H1 (cell line): ENCODE results near the gene STX17. TPM values are rescaled to one million over a fixed set of nuclear protein-coding genes. Genes with fewer than 3 reads are reported as not detected.

Experiments
- CTCF ChIA-PET: fragments of 300-600 bp; sonication (Branson Sonifier 250); formaldehyde crosslinking; loops from one replicate; lab custom pipeline; 2021; ENCODE audit not compliant: partially characterized antibody; lab: Charles Lee
- POLR2A ChIA-PET: fragments of 300-600 bp; sonication (Branson Sonifier 250); formaldehyde crosslinking; loops from one replicate; lab custom pipeline; 2021; ENCODE audit warnings: inconsistent platforms; ENCODE audit not compliant: partially characterized antibody; lab: Charles Lee
- DNase-seq, 2 experiments: peaks; one replicate each; pipeline versions ENCODE4 v3.0.0 to v3.0.0-alpha.2; 2010 to 2022; ENCODE audit warnings: low spot score in 2 of 2, low read depth in 1 of 2, mixed read lengths in 1 of 2
- FAIRE-seq: peaks from 2 replicates; lab custom pipeline; 2011; peaks lifted over from hg19 to GRCh38; lab: Jason Lieb, UNC
- H2AFZ ChIP-seq: 2 replicates; pipeline ENCODE4 v1.8.1; 2012; ENCODE audit warnings: low read length, inconsistent platforms
- H2AK5ac ChIP-seq: 2 replicates; pipeline ENCODE4 v1.6.1; 2013; ENCODE audit warnings: low read depth, low read length
- H2BK120ac ChIP-seq: replicated peaks from 2 replicates; pipeline ENCODE3; 2013; ENCODE audit warnings: low read depth, low read length, inconsistent platforms
- H2BK12ac ChIP-seq: 2 replicates; pipeline ENCODE4 v1.6.1; 2013; ENCODE audit warnings: low read depth, low read length
- H2BK15ac ChIP-seq: 2 replicates; pipeline ENCODE4 v1.6.1; 2013; ENCODE audit warnings: low read length
- H2BK20ac ChIP-seq: 2 replicates; pipeline ENCODE4 v1.6.1; 2013; ENCODE audit warnings: low read length
- H2BK5ac ChIP-seq: 2 replicates; pipeline ENCODE4 v1.6.1; 2013; ENCODE audit warnings: low read depth, low read length
- H3K14ac ChIP-seq: 2 replicates; pipeline ENCODE4 v1.6.1; 2013; ENCODE audit warnings: inconsistent platforms; ENCODE audit not compliant: insufficient read length
- H3K18ac ChIP-seq: 2 replicates; pipeline ENCODE4 v1.6.1; 2013; ENCODE audit warnings: low read length; ENCODE audit errors: extremely low read depth
- H3K23ac ChIP-seq: 2 replicates; pipeline ENCODE4 v1.6.1; 2013; ENCODE audit warnings: inconsistent platforms; ENCODE audit not compliant: insufficient read length
- H3K23me2 ChIP-seq: 2 replicates; pipeline ENCODE4 v1.6.1; 2013; ENCODE audit warnings: low read depth, low read length
- H3K27ac ChIP-seq: 2 replicates; pipeline ENCODE4 v1.6.1; 2011; ENCODE audit warnings: low read depth, low read length, inconsistent platforms
- H3K27me3 ChIP-seq, 4 experiments: replicated peaks in 1 of 4; 1 replicate in 1 of 4; 2 replicates in 3 of 4; pipeline versions ENCODE4 v1.6.1 to v1.8.1; 2011 to 2013; ENCODE audit warnings: low read length in 3 of 4, mild to moderate bottlenecking in 3 of 4, inconsistent platforms in 2 of 4, mixed read lengths in 2 of 4, moderate library complexity in 1 of 4; ENCODE audit not compliant: control insufficient read depth in 3 of 4, insufficient read depth in 3 of 4; ENCODE audit errors: extremely low read depth in 1 of 4
- H3K36me3 ChIP-seq, 4 experiments: 2 replicates each; pipeline versions ENCODE4 v1.6.1 to v1.8.1; 2011 to 2013; ENCODE audit warnings: mild to moderate bottlenecking in 4 of 4, low read length in 3 of 4, moderate library complexity in 2 of 4, control low read depth in 1 of 4, inconsistent platforms in 1 of 4; ENCODE audit not compliant: insufficient read depth in 4 of 4, control insufficient read depth in 2 of 4
- H3K4ac ChIP-seq: replicated peaks from 2 replicates; pipeline ENCODE3; 2013; ENCODE audit warnings: low read length, low read depth, mixed read lengths, inconsistent platforms; ENCODE audit not compliant: insufficient read length
- H3K4me1 ChIP-seq, 4 experiments: replicated peaks in 1 of 4; 1 replicate in 1 of 4; 2 replicates in 3 of 4; pipeline versions ENCODE4 v1.6.1 to v1.8.1; 2011 to 2013; ENCODE audit warnings: low read length in 3 of 4, inconsistent platforms in 2 of 4, mixed read lengths in 1 of 4; ENCODE audit not compliant: insufficient read depth in 4 of 4, control insufficient read depth in 3 of 4
- H3K4me2 ChIP-seq, 2 experiments: 2 replicates each; pipeline versions ENCODE4 v1.6.1 to v1.8.1; 2011 to 2013; ENCODE audit warnings: low read depth in 2 of 2, low read length in 2 of 2, control low read depth in 1 of 2, inconsistent platforms in 1 of 2, mild to moderate bottlenecking in 1 of 2; ENCODE audit not compliant: insufficient read depth in 1 of 2
- H3K4me3 ChIP-seq, 4 experiments: fragments of 200-600, 300-600 bp in 1 of 4; sonication (generic), shearing (Covaris generic), sonication (Bioruptor Twin) in 1 of 4; 2 replicates each; pipeline versions ENCODE4 v1.5.1 to v1.8.1; 2011 to 2016; ENCODE audit warnings: low read length in 4 of 4, low read depth in 3 of 4, control low read depth in 2 of 4, inconsistent platforms in 2 of 4, mild to moderate bottlenecking in 2 of 4, mixed read lengths in 1 of 4, moderate library complexity in 1 of 4; ENCODE audit not compliant: insufficient read depth in 2 of 4; ENCODE audit errors: extremely low read depth in 1 of 4
- H3K56ac ChIP-seq: replicated peaks from 2 replicates; pipeline ENCODE3; 2013; ENCODE audit warnings: low read depth, mild to moderate bottlenecking, mixed read lengths, low read length, inconsistent platforms; ENCODE audit not compliant: insufficient read length
- H3K79me1 ChIP-seq: 2 replicates; pipeline ENCODE4 v1.6.1; 2013; ENCODE audit warnings: low read depth, low read length, control low read depth
- H3K79me2 ChIP-seq, 2 experiments: 2 replicates each; pipeline versions ENCODE4 v1.6.1 to v1.8.1; 2012 to 2013; ENCODE audit warnings: low read length in 2 of 2, mild to moderate bottlenecking in 2 of 2, inconsistent platforms in 1 of 2; ENCODE audit not compliant: insufficient read depth in 2 of 2, control insufficient read depth in 1 of 2
- H3K9ac ChIP-seq, 4 experiments: replicated peaks in 1 of 4; 1 replicate in 1 of 4; 2 replicates in 3 of 4; pipeline versions ENCODE4 v1.6.1 to v1.8.1; 2011 to 2013; ENCODE audit warnings: low read depth in 3 of 4, low read length in 3 of 4, control low read depth in 2 of 4, mild to moderate bottlenecking in 2 of 4, moderate library complexity in 2 of 4, inconsistent platforms in 1 of 4; ENCODE audit errors: extremely low read depth in 1 of 4
- H3K9me3 ChIP-seq, 2 experiments: 2 replicates each; pipeline versions ENCODE4 v1.6.1 to v1.8.1; 2012 to 2013; ENCODE audit warnings: mild to moderate bottlenecking in 2 of 2, moderate library complexity in 2 of 2, control low read depth in 1 of 2, inconsistent platforms in 1 of 2, low read depth in 1 of 2, low read length in 1 of 2, mixed read lengths in 1 of 2; ENCODE audit not compliant: insufficient read depth in 2 of 2
- H4K20me1 ChIP-seq, 2 experiments: replicated peaks in 1 of 2; 2 replicates each; pipeline versions ENCODE3 to v1.8.1; 2011 to 2013; ENCODE audit warnings: inconsistent platforms in 2 of 2, low read length in 2 of 2, mild to moderate bottlenecking in 1 of 2; ENCODE audit not compliant: insufficient read depth in 2 of 2, control insufficient read depth in 1 of 2
- H4K5ac ChIP-seq: 2 replicates; pipeline ENCODE4 v1.6.1; 2013; ENCODE audit warnings: low read length, low read depth, mixed read lengths, inconsistent platforms; ENCODE audit not compliant: insufficient read length
- H4K8ac ChIP-seq: 2 replicates; pipeline ENCODE4 v1.8.0; 2013; ENCODE audit warnings: mild to moderate bottlenecking, moderate library complexity, low read length, inconsistent platforms; ENCODE audit not compliant: insufficient read depth; ENCODE audit errors: extremely low read depth
- H4K91ac ChIP-seq: replicated peaks from 2 replicates; pipeline ENCODE3; 2013; ENCODE audit warnings: low read length, mixed read lengths, inconsistent platforms; ENCODE audit not compliant: insufficient read length
- BACH1 ChIP-seq: IDR thresholded peaks from 2 replicates; pipeline ENCODE4 v1.6.1; 2012; ENCODE audit warnings: low read length, improper control_type of control experiment
- RAD21 ChIP-seq, 2 experiments: IDR thresholded peaks in 1 of 2; conservative IDR thresholded peaks in 1 of 2; 2 replicates each; pipeline ENCODE4 v1.6.1; 2011; ENCODE audit warnings: low read depth in 2 of 2, low read length in 2 of 2, improper control_type of control experiment in 1 of 2, inconsistent platforms in 1 of 2, mild to moderate bottlenecking in 1 of 2, moderate library complexity in 1 of 2
- WGBS, 2 experiments: shearing (Covaris generic) in 1 of 2; methylation state at CpG; one replicate each; pipeline versions ENCODE4 v1.1.6 to v1.1.7; 2013 to 2015; ENCODE audit warnings: low lambda C conversion rate in 2 of 2, mixed read lengths in 2 of 2, inconsistent platforms in 1 of 2, low coverage in 1 of 2, missing lambda C conversion rate in 1 of 2; ENCODE audit not compliant: insufficient replicate concordance in 2 of 2, insufficient coverage in 1 of 2, insufficient read length in 1 of 2; ENCODE audit errors: extremely low coverage in 1 of 2, missing lambda C conversion rate in 1 of 2; 5-methylcytosine and 5-hydroxymethylcytosine counted together
- polyA plus RNA-seq, 7 experiments: library from polyadenylated mRNA; depleted of rRNA in 3 of 7; stranded (reverse) in 5 of 7; unstranded in 2 of 7; fragments of >200 nt in 5 of 7; fragments of 200-250 nt in 2 of 7; gene quantifications; 1 replicate in 5 of 7; 2 replicates in 1 of 7; 4 replicates in 1 of 7; pipeline versions ENCODE4 v1.2.1 to v1.2.3, GENCODE V29; 2011 to 2013; ENCODE audit warnings: missing spikeins in 2 of 7, mixed read lengths in 2 of 7
- total RNA-seq: library from RNA; stranded (reverse); fragmentation: NEBNext Ultra II Directional; extraction: Animal tissue kit (Norgen Biotek cat#: 25700); gene quantifications from 2 replicates; pipeline ENCODE4 v1.2.1, GENCODE V29; 2021

The STX17 gene
- total and polyA plus RNA-seq, 2 of the 8 experiments (the other 6 are each of a cell fraction or from before 2014, with no cell fraction given) = 4.5 to 16.3 TPM

DNA sequence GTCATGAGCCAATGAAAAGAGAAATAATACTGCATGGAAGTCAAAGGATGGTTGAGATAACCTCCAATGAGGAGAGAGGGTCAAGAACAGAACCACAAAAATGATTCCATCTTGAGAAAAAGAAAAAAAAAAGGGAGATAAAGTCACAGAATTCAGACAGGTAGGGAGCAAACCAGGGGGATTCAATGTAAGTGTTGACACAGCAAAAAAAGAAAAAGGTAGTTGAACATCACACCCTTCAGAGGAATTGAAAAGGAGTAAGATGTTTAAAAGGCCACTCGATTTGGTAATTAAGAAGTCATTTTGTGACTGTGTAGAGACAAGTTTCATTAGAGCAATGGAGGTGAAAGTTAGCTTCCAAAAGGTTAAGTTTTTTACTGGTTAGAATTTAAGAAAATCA is 113.1 kb downstream of the STX17 start:
- no peak overlapping the region for H3K23ac ChIP-seq
- no peak overlapping the region for H3K9ac ChIP-seq
- H3K4ac ChIP-seq = no peak overlapping the region
- no peak overlapping the region for H4K8ac ChIP-seq
- H4K5ac ChIP-seq = no peak overlapping the region
- CTCF ChIA-PET = interaction anchor here (0.5 kb wide), 1 partner anchor 242 kb away, joined by 4 read pairs; no protein-coding TSS in a partner anchor
- H3K27ac ChIP-seq = no peak overlapping the region
- TF ChIP-seq BACH1 (no peak), RAD21 (IDR thresholded peaks at IDR 0.05 in 1 of 2, conservative IDR thresholded peaks at IDR 0.05 in 1 of 2; ENCODE audit: low read depth in 2 of 2, low read length in 2 of 2) (no peak)
- H2AFZ ChIP-seq = no peak overlapping the region
- H3K56ac ChIP-seq = no peak overlapping the region
- H3K4me2 ChIP-seq = no peak overlapping the region
- H2BK5ac ChIP-seq = no peak overlapping the region
- H2BK20ac ChIP-seq = no peak overlapping the region
- no peaks in the 10 kb centered on the region for H3K9me3 ChIP-seq
- no peak overlapping the region for H2BK120ac ChIP-seq
- WGBS, 2 experiments = 81% methylated on average over 1 of the region's 1 CpG; no CpG with 5 or more reads in 1 of the 2 experiments
- no peak for DNase-seq
- no peak overlapping the region for H2BK12ac ChIP-seq
- no peak overlapping the region for H2BK15ac ChIP-seq
- H3K18ac ChIP-seq = no peak overlapping the region
- no peak overlapping the region for H3K14ac ChIP-seq
- H3K79me2 ChIP-seq = no peaks in the 10 kb centered on the region
- peaks cover 0 to 3% (median 0%) of the 10 kb centered on the region in 4 experiments; a peak in 1 of 7 replicates for H3K4me1 ChIP-seq
- no peak overlapping the region for H4K91ac ChIP-seq
- POLR2A ChIA-PET = no interaction called here
- no peaks in the 10 kb centered on the region for H3K79me1 ChIP-seq
- peaks cover 0 to 2% of the 10 kb centered on the region in 2 experiments for H4K20me1 ChIP-seq
- peak; percentile 7 for FAIRE-seq
- no peaks in the 10 kb centered on the region for H3K27me3 ChIP-seq
- H3K23me2 ChIP-seq = no peaks in the 10 kb centered on the region
- peaks cover 0 to 4% (median 0%) of the 10 kb centered on the region in 4 experiments; a peak in 1 of 8 replicates for H3K36me3 ChIP-seq
- no peak overlapping the region for H2AK5ac ChIP-seq
- H3K4me3 ChIP-seq = no peak overlapping the region

Other genes starting within 250 kb of the STX17 start
- gene NR4A3, start 84.8 kb upstream of the STX17 start, total RNA-seq = 0.23 and 0.30 TPM in 2 replicates
- 0.05 and 0.06 TPM in 2 replicates for gene NR4A3, start 84.8 kb upstream of the STX17 start, polyA plus RNA-seq (2011; rRNA removed)
- 14.1 and 15.6 TPM in 2 replicates for gene ERP44, start 192.3 kb downstream of the STX17 start, total RNA-seq
- 3.7 and 5.7 TPM in 2 replicates for gene ERP44, start 192.3 kb downstream of the STX17 start, polyA plus RNA-seq (2011; rRNA removed)
- 6.7 and 6.9 TPM in 2 replicates for gene INVS, start 192.6 kb downstream of the STX17 start, total RNA-seq
- 2.8 and 4.1 TPM in 2 replicates for gene INVS, start 192.6 kb downstream of the STX17 start, polyA plus RNA-seq (2011; rRNA removed)